GM19455 (cell line): ENCODE results near the gene ZSCAN5A.
"Not testable (repeated sequence)": the region's sequence is repeated elsewhere in the genome, so short reads cannot be mapped to it uniquely, and the experiment has no call there.

Experiments used
- ATAC-seq: cut with Tn5 transposase; IDR thresholded peaks from one replicate; pipeline ENCODE4 v1.9.1; 2021; ENCODE audit not compliant: unreplicated experiment

The ZSCAN5A gene

GRCh38 chr19:56315077-56315828 lies 614 bp upstream of the ZSCAN5A start:
- ATAC-seq, result peak; percentile 81

GRCh38 chr19:56314018-56314380 lies 640 bp downstream of the ZSCAN5A start:
- no peak for ATAC-seq

GRCh38 chr19:56312787-56313657 lies 1.6 kb downstream of the ZSCAN5A start:
- no peak for ATAC-seq

DNA sequence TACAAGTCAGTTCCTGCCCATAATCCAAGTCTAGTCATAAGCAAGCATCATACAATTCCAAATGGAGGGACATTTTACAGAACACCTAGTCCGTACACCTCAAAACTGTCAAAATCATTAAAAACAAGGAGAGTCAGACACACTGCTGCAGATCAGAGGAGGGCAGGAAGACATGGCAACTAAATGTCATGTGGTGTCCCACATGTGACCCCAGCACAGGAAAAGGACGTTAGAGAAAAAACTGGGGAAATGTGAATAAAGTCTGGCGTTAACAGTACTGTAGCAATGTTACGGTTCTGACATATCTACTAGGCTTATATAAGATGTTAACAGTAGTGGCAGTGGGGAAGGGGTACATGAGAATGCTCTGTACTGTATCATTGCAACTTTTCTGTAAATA lies 2.3 kb downstream of the ZSCAN5A start:
- no peak for ATAC-seq

DNA sequence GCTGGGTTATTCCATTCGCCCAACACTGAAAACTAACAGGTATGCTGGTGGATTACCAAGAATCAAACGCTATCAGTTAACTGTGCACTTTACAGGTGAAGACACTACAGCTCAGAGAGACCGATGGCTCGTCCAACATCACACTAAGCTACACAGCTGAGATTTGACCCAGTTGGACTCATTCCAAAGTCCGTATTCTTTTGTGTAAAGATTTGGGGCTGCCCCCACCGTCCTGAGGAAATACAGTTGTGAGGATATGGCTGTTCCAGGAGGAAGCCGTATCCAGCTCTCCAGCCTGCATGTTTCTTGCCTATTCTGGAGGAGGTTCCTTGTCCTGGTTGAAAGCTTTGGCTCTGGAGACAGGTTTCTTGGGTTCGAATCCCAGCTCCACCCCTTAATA lies 4.2 kb downstream of the ZSCAN5A start:
- no peak for ATAC-seq

DNA sequence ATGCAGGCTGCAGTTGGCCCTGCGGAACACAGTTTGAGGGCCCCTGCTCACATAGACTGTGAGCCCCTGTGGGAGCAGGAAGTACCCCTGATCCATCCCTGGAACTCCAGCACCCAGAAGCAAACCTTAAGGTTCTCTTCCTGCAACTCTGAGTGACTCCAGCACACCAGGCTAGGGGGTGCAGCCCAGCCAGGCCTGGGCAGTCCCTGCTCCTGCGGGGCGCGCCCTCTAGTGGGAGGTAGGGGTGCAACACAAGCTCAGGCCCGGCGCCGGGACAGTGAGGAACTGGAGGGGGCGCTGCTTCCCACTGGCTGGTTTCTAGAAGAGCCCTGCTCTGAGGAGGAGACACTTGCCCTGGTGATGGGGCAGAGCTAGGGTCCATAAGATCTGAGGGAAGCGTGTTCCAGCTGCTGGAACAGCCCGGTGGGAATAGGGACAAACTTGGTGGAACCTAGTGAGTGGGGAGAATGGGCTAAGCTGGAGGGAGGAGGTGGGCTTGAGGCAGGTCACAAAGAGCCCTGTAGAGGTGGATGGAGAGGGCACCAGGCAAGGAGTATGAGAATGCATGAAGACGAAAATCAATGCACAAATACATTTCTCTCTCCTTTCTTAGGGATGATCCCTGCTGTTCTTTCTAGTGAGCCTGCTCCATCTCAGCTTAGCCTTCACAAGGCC lies 5.0 kb downstream of the ZSCAN5A start:
- ATAC-seq, result no peak

- ATAC-seq, result no peak
These were observed 5.8 kb downstream of the ZSCAN5A start for GRCh38 chr19:56308792-56309191.

DNA sequence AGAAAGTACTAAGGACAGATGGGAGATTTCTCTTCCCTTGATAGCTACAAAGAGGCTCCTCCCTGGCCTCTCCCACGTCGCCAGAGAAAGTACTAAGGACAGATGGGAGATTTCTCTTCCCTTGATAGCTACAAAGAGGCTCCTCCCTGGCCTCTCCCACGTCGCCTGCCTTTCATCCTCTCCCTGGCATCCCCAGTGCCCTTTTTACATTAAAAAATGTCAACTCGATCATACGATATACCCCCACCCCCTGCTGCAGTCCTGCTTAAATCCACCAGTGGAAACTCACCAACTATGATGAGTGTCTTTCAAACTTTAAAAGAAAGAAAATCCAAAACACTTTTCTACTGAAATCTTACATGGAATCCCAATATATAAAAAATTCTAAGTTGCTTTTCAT lies 7.6 kb downstream of the ZSCAN5A start:
- not testable (repeated sequence) for ATAC-seq

- no peak for ATAC-seq
These were observed 8.6 kb downstream of the ZSCAN5A start for GRCh38 chr19:56306016-56306415.

GRCh38 chr19:56304243-56304642 lies 10.4 kb downstream of the ZSCAN5A start:
- ATAC-seq, result no peak

DNA sequence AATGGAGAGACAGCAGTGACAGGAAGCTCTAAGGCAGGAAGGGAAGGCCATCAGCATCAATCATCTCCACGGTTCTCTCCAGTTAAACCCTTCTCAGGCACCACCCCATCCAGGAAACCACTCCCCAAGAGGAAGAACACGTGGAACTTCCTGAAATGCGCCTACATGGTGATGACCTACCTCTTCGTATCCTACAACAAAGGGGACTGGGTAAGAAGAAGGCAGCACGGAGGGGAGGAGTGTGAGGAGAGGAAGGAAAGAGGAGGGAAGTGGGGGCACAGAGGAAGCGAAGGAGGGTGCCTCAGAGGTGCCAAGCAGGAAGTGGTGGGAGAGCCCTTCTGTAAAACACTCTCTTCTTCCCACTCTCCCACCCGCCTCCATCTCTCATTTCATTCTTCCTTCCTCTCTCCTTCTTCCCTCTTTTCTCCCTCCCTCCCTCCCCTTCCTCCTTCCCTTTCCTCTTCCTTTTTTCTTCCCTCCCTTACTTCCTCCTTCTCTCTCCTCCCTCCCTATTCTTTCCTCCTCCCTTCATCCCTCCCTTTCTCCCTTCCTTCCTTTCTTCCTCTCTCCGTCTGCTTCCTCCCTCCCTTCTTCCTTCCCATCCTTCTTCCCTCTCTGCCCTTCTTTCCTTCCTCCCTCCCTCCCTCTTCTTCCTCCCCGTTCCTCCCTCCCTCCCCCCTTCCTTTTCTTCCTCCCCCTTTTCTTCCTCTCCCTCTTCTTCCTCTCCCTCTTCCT lies 12.6 kb downstream of the ZSCAN5A start:
- no peak for ATAC-seq

DNA sequence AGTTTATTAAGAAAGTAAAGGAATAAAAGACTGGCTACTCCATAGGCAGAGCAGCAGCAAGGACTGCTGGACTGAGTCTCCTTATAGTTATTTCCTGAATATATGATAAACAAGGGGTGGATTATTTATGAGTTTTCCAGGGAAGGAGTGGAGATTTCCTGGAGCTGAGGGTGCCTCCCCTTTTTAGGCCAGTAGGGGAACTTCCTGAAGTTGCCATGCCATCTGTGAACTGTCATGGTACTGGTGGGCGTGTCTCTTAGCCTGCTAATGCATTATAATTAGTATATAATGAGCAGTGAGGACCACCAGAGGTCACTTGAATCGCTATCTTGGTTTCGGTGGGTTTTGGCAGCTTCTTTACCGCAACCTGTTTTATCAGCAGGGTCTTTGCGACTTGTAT lies 13.5 kb downstream of the ZSCAN5A start:
- no peak for ATAC-seq

DNA sequence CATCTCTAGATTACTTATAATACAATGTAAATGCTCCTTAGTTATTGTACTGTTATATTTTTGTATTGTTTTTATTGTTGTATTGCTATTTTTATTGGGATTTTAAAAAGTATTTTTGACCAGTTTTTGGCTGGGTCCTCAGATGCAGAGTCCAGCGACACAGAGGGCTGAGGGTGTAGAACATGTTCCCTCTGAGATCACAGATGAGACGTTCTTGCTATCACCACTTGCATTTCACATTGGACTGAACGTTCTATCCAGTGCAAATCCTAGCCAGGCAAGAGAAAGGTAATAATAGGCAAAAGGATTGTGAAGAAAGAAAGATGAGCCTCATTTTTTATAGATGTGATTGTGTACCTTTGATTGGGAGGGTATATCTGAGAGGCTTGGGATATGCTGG lies 15.0 kb downstream of the ZSCAN5A start:
- no peak for ATAC-seq

DNA sequence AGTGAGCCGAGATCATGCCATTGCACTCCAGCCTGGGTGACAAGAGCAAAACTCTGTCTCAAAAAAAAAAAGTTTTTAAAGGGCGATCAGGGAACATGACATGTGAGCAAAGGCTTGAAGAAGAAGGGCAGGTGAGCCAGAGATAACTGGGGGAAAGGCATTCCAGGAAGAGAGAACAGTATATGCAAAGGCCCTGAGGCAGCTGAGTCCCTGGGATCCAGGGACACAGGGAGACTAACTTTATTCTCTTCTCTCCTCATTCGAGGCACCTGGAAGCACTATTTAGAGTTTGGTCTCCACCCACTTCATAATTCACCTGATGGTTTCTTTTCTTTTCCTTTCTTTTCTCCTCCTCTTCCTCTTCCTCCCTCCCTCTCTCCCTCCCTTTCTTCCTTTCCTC lies 17.6 kb downstream of the ZSCAN5A start:
- ATAC-seq, result no peak

- no peak for ATAC-seq
These were observed 18.8 kb downstream of the ZSCAN5A start for GRCh38 chr19:56295531-56296455.

DNA sequence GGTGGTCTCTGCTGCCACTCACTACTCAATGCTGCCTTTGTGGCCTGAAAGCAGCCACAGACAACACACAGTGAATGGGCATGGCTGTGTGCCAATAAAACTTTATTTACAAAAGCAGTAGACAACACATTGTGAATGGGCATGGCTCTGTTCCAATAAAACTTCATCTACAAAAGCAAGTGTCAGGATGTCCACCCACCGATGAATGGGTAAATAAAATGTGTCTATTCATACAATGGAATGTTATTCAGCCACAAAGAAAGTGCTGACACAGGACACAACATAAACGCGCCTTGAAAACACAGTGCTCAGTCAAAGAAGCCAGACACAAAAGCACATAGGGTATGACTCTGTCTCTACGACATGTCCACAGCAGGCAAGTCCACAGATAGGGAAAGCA lies 20.1 kb downstream of the ZSCAN5A start:
- ATAC-seq, result no peak

DNA sequence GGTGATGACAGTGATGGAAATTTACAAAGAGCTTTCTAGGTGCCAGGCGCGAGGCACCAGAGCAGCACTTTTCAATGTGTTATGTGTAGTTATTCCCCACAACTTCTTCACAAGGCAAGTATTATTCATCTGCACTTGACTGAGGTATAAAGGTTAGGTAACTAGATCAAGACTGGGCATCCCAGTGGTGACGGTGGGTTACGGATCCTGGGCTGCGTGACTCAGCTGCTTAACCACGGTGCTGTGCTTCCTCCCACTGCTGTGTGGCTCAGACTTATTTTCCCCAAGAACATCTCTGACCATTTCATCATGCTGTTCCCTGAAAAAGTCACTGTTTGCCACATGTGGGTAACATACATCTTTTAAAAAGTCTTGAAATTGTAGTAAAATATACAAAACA lies 22.8 kb downstream of the ZSCAN5A start:
- ATAC-seq, result no peak

- no peak for ATAC-seq
These were observed 24.5 kb downstream of the ZSCAN5A start for GRCh38 chr19:56290104-56290503.

DNA sequence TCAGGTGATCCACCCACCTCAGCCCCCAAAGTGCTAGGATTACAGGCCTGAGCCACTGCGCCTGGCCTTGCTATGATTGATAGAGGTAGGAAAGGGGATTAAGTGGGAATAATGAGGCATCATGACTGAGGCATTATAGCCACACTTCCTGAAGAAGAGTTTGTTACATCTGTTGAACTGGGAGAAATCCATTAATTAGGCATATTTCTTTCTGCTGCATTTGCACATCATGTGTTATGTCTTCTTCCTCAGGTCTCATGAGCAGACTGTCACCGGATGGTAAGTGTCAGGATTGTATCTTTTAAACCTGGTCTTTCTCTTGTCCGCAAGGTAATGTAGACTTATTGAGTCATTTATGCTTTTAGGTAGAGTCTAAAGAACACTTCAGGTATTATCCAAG lies 29.9 kb downstream of the ZSCAN5A start:
- ATAC-seq, result no peak

- ATAC-seq, result no peak
These were observed 31.8 kb downstream of the ZSCAN5A start for GRCh38 chr19:56282809-56283208.
